NCI-H226 (cell line): ENCODE data around the gene HES7.
"Not testable (repeated sequence)": the region's sequence is repeated elsewhere in the genome, so short reads cannot be mapped to it uniquely, and the experiment has no call there.

Experiments used
- DNase-seq: peaks from one replicate; pipeline ENCODE4 v3.0.0-alpha.2; 2015

The HES7 gene

GRCh38 chr17:8095361-8095760 is 28.5 kb downstream of the HES7 start:
- no peak for DNase-seq

GRCh38 chr17:8091033-8091687 is 32.7 kb downstream of the HES7 start:
- DNase-seq: no peak

- no peak for DNase-seq
Observed at GRCh38 chr17:8089728-8090127, 34.2 kb downstream of the HES7 start.

GRCh38 chr17:8087952-8088230 is 36.0 kb downstream of the HES7 start:
- DNase-seq: no peak

GRCh38 chr17:8087075-8087951 is 36.6 kb downstream of the HES7 start, which contains the start of gene ALOX12B:
Gene ALOX12B (minus strand): TSS chr17:8087716. CDS start chr17:8087442, 274 bp downstream.
- DNase-seq: no peak

- no peak for DNase-seq
Observed at GRCh38 chr17:8084250-8084649, 39.7 kb downstream of the HES7 start.

- no peak for DNase-seq
Observed at GRCh38 chr17:8082292-8082691, 41.6 kb downstream of the HES7 start.

- no peak for DNase-seq
Observed at GRCh38 chr17:8081876-8082275, 42.0 kb downstream of the HES7 start.

GRCh38 chr17:8080799-8081219 is 43.1 kb downstream of the HES7 start:
- DNase-seq: peak; percentile 74

- DNase-seq: no peak
Observed at GRCh38 chr17:8080208-8080798, 43.6 kb downstream of the HES7 start.

GRCh38 chr17:8079291-8080207 is 44.4 kb downstream of the HES7 start:
- peak; percentile 31 for DNase-seq

GRCh38 chr17:8077939-8078338 is 46.0 kb downstream of the HES7 start:
- DNase-seq: not testable (repeated sequence)

GRCh38 chr17:8076502-8077266 is 47.2 kb downstream of the HES7 start:
- DNase-seq: no peak

GRCh38 chr17:8075574-8076342 is 48.1 kb downstream of the HES7 start:
- no peak for DNase-seq

- DNase-seq: no peak
Observed at GRCh38 chr17:8075081-8075480, 48.8 kb downstream of the HES7 start.

GRCh38 chr17:8074554-8074953 is 49.4 kb downstream of the HES7 start:
- no peak for DNase-seq

GRCh38 chr17:8073627-8074484 is 50.0 kb downstream of the HES7 start:
- DNase-seq: peak; percentile 43

- DNase-seq: no peak
Observed at GRCh38 chr17:8072729-8073461, 51.0 kb downstream of the HES7 start.

- DNase-seq: no peak
Observed at GRCh38 chr17:8072341-8072728, 51.6 kb downstream of the HES7 start.

- DNase-seq: no peak
Observed at GRCh38 chr17:8071496-8071895, 52.4 kb downstream of the HES7 start.
